Stimulated activated CD8-positive, alpha-beta memory T cell treated with anti-CD3 and anti-CD28 coated beads, Interleukin-7, amount 100 ng/mL, for 1 hour (primary cell): ENCODE measurements around the gene CD180.

ENCODE experiments used
- DNase-seq, 2 donors: peaks; one replicate each; pipeline ENCODE4 v3.0.0-alpha.2; 2020; ENCODE audit warnings: low read depth in 2 of 2

Gene CD180

GRCh38 chr5:67196537-67197059 is at the start of gene CD180:
CD180 (minus strand) TSS chr5:67196799; CDS start chr5:67196641, 158 bp downstream.
- DNase-seq = no peak

GRCh38 chr5:67246108-67246507 is 49.5 kb upstream of the CD180 start:
- DNase-seq = no peak

- no peak for DNase-seq
Measured at GRCh38 chr5:67245259-67245846, 48.8 kb upstream of the CD180 start.

- no peak for DNase-seq
Measured at GRCh38 chr5:67244345-67244793, 47.8 kb upstream of the CD180 start.

- no peak for DNase-seq
Measured at GRCh38 chr5:67243944-67244343, 47.3 kb upstream of the CD180 start.

- no peak for DNase-seq
Measured at GRCh38 chr5:67243349-67243748, 46.8 kb upstream of the CD180 start.

- no peak for DNase-seq
Measured at GRCh38 chr5:67241326-67241725, 44.7 kb upstream of the CD180 start.

- no peak for DNase-seq
Measured at GRCh38 chr5:67240846-67241245, 44.2 kb upstream of the CD180 start.

GRCh38 chr5:67240065-67240464 is 43.5 kb upstream of the CD180 start:
- DNase-seq = no peak

GRCh38 chr5:67238191-67238590 is 41.6 kb upstream of the CD180 start:
- DNase-seq = no peak

- no peak for DNase-seq
Measured at GRCh38 chr5:67235399-67236110, 39.0 kb upstream of the CD180 start.

- DNase-seq = no peak
Measured at GRCh38 chr5:67234671-67235176, 38.1 kb upstream of the CD180 start.

GRCh38 chr5:67233075-67233474 is 36.5 kb upstream of the CD180 start:
- DNase-seq = no peak

- no peak for DNase-seq
Measured at GRCh38 chr5:67223211-67223610, 26.6 kb upstream of the CD180 start.

- no peak for DNase-seq
Measured at GRCh38 chr5:67222243-67223025, 25.8 kb upstream of the CD180 start.

GRCh38 chr5:67221487-67222242 is 25.1 kb upstream of the CD180 start:
- no peak for DNase-seq

GRCh38 chr5:67216564-67216963 is 20.0 kb upstream of the CD180 start:
- no peak for DNase-seq

- peak; percentile 34 to 39 for DNase-seq
Measured at GRCh38 chr5:67215519-67216471, 19.2 kb upstream of the CD180 start.

- no peak for DNase-seq
Measured at GRCh38 chr5:67214707-67215447, 18.3 kb upstream of the CD180 start.

- DNase-seq = no peak
Measured at GRCh38 chr5:67214036-67214435, 17.4 kb upstream of the CD180 start.
